Esophagus squamous epithelium (tissue), 4 donors: Measurements from ENCODE around the gene VPS41.

ENCODE experiments used
- CTCF ChIP-seq, 6 experiments: fragments of 450-650 bp in 4 of 6; fragments of 200-600 bp in 2 of 6; sonication (generic) in 2 of 6; IDR thresholded peaks; one replicate each; pipeline ENCODE4 v1.5.1; 2016 to 2019; ENCODE audit warnings: antibody characterized with exemption in 6 of 6, mild to moderate bottlenecking in 4 of 6, moderate library complexity in 4 of 6
- POLR2A ChIP-seq, 4 donors: fragments of 450-650 bp; IDR thresholded peaks; one replicate each; pipeline ENCODE4 v1.6.1; 2017; ENCODE audit warnings: antibody characterized with exemption in 4 of 4, mild to moderate bottlenecking in 4 of 4, moderate library complexity in 3 of 4

- TF ChIP-seq CTCF (IDR thresholded peaks at IDR 0.05) (no peak), POLR2A (IDR thresholded peaks at IDR 0.05) (no peak)
Measured at GRCh38 chr7:38677981-38678697, 230.9 kb downstream of the VPS41 start.
